DND-41 (cell line): ENCODE measurements around the gene SLC7A11.

Source experiments
- ATAC-seq: fragments of 200-7000 bp; cut with Tn5 transposase; 3 replicates; pipeline ENCODE4 v1.9.1; 2021; ENCODE audit warnings: low read depth; ENCODE audit not compliant: insufficient read depth
- DNase-seq: peaks from one replicate; pipeline ENCODE4 v3.0.0-alpha.2; 2020
- H2AFZ ChIP-seq: 2 replicates; pipeline ENCODE4 v1.6.0; 2012; ENCODE audit warnings: low read depth, low read length
- H3K27ac ChIP-seq: 2 replicates; pipeline ENCODE4 v1.5.1; 2012; ENCODE audit warnings: low read length, inconsistent platforms
- H3K27me3 ChIP-seq: fragments of 200-600 bp; sonication (generic); 2 replicates; pipeline ENCODE4 v1.6.0; 2012; ENCODE audit warnings: low read length, mild to moderate bottlenecking, inconsistent platforms; ENCODE audit not compliant: insufficient read depth, poor library complexity
- H3K36me3 ChIP-seq: 2 replicates; pipeline ENCODE4 v1.5.1; 2012; ENCODE audit warnings: low read length, inconsistent platforms; ENCODE audit not compliant: insufficient read depth
- H3K4me1 ChIP-seq: 2 replicates; pipeline ENCODE4 v1.5.1; 2012; ENCODE audit warnings: mild to moderate bottlenecking, low read length; ENCODE audit not compliant: insufficient read depth
- H3K4me2 ChIP-seq: 2 replicates; pipeline ENCODE4 v1.6.0; 2012; ENCODE audit warnings: mild to moderate bottlenecking, moderate library complexity, low read length, inconsistent platforms; ENCODE audit not compliant: insufficient read depth
- H3K4me3 ChIP-seq, 2 experiments: fragments of 200-600 bp in 1 of 2; shearing (Covaris generic) in 1 of 2; 2 replicates each; pipeline ENCODE4 v1.5.1; 2012 to 2016; ENCODE audit warnings: inconsistent platforms in 2 of 2, low read length in 2 of 2, mild to moderate bottlenecking in 2 of 2, low read depth in 1 of 2, moderate library complexity in 1 of 2
- H3K79me2 ChIP-seq: 2 replicates; pipeline ENCODE4 v1.6.0; 2012; ENCODE audit warnings: low read length, inconsistent platforms; ENCODE audit not compliant: insufficient read depth
- H3K9ac ChIP-seq: 2 replicates; pipeline ENCODE4 v1.6.0; 2012; ENCODE audit warnings: low read depth, mild to moderate bottlenecking, inconsistent platforms, low read length, moderate library complexity
- H3K9me3 ChIP-seq: 2 replicates; pipeline ENCODE4 v1.5.1; 2012; ENCODE audit warnings: low read length, moderate library complexity, mild to moderate bottlenecking, inconsistent platforms; ENCODE audit not compliant: insufficient read depth, severe bottlenecking
- H4K20me1 ChIP-seq: 2 replicates; pipeline ENCODE4 v1.6.0; 2012; ENCODE audit warnings: low read length; ENCODE audit not compliant: insufficient read depth
- EZH2 ChIP-seq: IDR thresholded peaks from 3 replicates; pipeline ENCODE4 v1.6.1; 2012; ENCODE audit warnings: borderline replicate concordance, low read depth, mild to moderate bottlenecking, moderate library complexity, low read length, inconsistent platforms; ENCODE audit not compliant: severe bottlenecking
- TF ChIP-seq, protein P1 (sequence below): IDR thresholded peaks from 2 replicates; pipeline ENCODE4 v1.5.1; 2012; ENCODE audit warnings: borderline replicate concordance, low read length, moderate library complexity, mild to moderate bottlenecking; ENCODE audit not compliant: poor library complexity, severe bottlenecking; ENCODE audit errors: extremely low read depth

Gene SLC7A11

GRCh38 chr4:138178566-138178965 lies 63.6 kb downstream of the SLC7A11 start:
- Histone ChIP-seq H3K4me3 (no peak overlapping the region), H3K36me3 (peaks cover 27% of the 10 kb centered on the region; the same call in 1 of the 2 replicates), H3K4me1 (no peaks in the 10 kb centered on the region), H4K20me1 (no peaks in the 10 kb centered on the region), H3K27ac (no peak overlapping the region), H3K27me3 (no peaks in the 10 kb centered on the region), H3K4me2 (no peak overlapping the region), H3K9me3 (no peaks in the 10 kb centered on the region), H2AFZ (no peak overlapping the region), H3K9ac (no peak overlapping the region), H3K79me2 (no peaks in the 10 kb centered on the region)
- no peak for DNase-seq
- TF ChIP-seq, protein P1, sequence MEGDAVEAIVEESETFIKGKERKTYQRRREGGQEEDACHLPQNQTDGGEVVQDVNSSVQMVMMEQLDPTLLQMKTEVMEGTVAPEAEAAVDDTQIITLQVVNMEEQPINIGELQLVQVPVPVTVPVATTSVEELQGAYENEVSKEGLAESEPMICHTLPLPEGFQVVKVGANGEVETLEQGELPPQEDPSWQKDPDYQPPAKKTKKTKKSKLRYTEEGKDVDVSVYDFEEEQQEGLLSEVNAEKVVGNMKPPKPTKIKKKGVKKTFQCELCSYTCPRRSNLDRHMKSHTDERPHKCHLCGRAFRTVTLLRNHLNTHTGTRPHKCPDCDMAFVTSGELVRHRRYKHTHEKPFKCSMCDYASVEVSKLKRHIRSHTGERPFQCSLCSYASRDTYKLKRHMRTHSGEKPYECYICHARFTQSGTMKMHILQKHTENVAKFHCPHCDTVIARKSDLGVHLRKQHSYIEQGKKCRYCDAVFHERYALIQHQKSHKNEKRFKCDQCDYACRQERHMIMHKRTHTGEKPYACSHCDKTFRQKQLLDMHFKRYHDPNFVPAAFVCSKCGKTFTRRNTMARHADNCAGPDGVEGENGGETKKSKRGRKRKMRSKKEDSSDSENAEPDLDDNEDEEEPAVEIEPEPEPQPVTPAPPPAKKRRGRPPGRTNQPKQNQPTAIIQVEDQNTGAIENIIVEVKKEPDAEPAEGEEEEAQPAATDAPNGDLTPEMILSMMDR, result no peak
- no peak for TF ChIP-seq EZH2
- ATAC-seq, result no peak

GRCh38 chr4:138177278-138177968 lies 64.7 kb downstream of the SLC7A11 start:
- no peaks in the 10 kb centered on the region for H3K79me2 ChIP-seq
- no peak overlapping the region for H2AFZ ChIP-seq
- ATAC-seq (no peak), DNase-seq (no peak)
- no peak overlapping the region for H3K9ac ChIP-seq
- H3K9me3 ChIP-seq, result no peaks in the 10 kb centered on the region
- H3K4me3 ChIP-seq, result no peak overlapping the region
- no peaks in the 10 kb centered on the region for H4K20me1 ChIP-seq
- peaks cover 27% of the 10 kb centered on the region; the same call in 1 of the 2 replicates for H3K36me3 ChIP-seq
- no peak overlapping the region for H3K4me2 ChIP-seq
- no peaks in the 10 kb centered on the region for H3K27me3 ChIP-seq
- H3K27ac ChIP-seq, result no peak overlapping the region
- TF ChIP-seq, protein P1, result no peak
- no peak for TF ChIP-seq EZH2
- no peaks in the 10 kb centered on the region for H3K4me1 ChIP-seq

DNA sequence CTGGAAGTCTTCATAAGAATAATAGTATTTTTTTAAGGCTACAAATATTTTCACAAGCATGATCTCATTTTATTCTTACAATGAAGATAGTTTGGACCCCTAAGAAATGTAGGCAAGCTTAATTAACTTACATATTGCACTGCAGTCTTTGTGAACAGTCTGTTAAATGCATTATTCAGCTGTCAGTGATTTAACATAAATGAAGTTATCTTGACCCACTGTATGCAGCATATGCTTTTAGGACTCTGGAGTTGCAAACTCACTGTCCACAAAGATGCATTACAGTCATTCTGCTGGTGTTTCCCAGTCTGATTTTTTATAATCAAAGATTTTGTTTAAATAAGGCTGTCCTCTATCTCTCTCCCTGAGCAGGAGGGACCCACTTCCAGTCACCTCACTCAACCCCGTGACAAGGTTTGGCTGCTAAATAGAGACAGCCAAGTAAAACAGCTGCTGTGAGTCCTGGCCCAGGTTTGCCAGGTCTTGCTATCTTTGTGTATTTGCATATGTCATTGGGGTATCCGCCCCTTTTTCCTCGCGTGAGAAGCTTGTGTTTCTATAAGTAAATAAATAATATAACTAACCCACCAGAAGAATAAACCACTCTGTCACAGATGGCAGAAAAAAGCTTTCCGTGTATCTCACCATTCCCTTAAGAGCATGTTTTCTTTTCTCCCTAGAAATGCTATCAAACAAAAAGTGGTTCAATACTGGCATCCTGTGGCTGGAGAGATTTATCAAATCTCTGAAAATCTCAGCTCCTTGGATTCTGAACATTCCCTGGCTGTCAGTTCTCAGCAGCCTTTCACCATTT lies 67.0 kb downstream of the SLC7A11 start:
- Histone ChIP-seq H3K27ac (no peak overlapping the region), H3K27me3 (no peaks in the 10 kb centered on the region), H3K36me3 (peaks cover 18% of the 10 kb centered on the region; the same call in 1 of the 2 replicates), H3K4me3 (no peak overlapping the region), H3K9me3 (no peaks in the 10 kb centered on the region), H3K79me2 (no peaks in the 10 kb centered on the region), H3K4me2 (no peak overlapping the region), H3K9ac (no peak overlapping the region), H3K4me1 (no peaks in the 10 kb centered on the region), H2AFZ (no peak overlapping the region), H4K20me1 (no peaks in the 10 kb centered on the region)
- TF ChIP-seq, protein P1, result no peak
- TF ChIP-seq EZH2, result no peak
- ATAC-seq (no peak), DNase-seq (no peak)
